OCI-LY7 (cell line): ENCODE data around the gene SLC26A3. TPM values are rescaled to one million over a fixed set of nuclear protein-coding genes. Genes with fewer than 3 reads are reported as not detected.

Source experiments
- BruUV-seq: library from RNA; stranded (reverse); fragments of 400-500 nt; replicated peaks from 2 replicates; lab custom pipeline; 2021; lab: Mats Ljungman, UMichigan
- CTCF ChIA-PET: fragments of 300-600 bp; sonication (Branson Sonifier 250); formaldehyde crosslinking; loops from one replicate; lab custom pipeline; 2022; ENCODE audit warnings: antibody characterized with exemption; ENCODE audit not compliant: unreplicated experiment; lab: Charles Lee
- POLR2A ChIA-PET: fragments of 300-600 bp; sonication (Branson Sonifier 250); formaldehyde crosslinking; loops from one replicate; lab custom pipeline; 2022; ENCODE audit warnings: antibody characterized with exemption; lab: Charles Lee
- DNase-seq: peaks from one replicate; pipeline ENCODE4 v3.0.0-alpha.2; 2015; ENCODE audit warnings: low spot score
- H2AFZ ChIP-seq: fragments of 200-600 bp; sonication (generic), shearing (Covaris generic); 2 replicates; pipeline ENCODE4 v1.6.1; 2014; ENCODE audit warnings: mild to moderate bottlenecking, antibody characterized with exemption, low read length, moderate library complexity
- H3K27ac ChIP-seq: fragments of 200-600 bp; sonication (generic); 2 replicates; pipeline ENCODE4 v1.5.1; 2014; ENCODE audit warnings: mixed run types, low read depth, mild to moderate bottlenecking, moderate library complexity, low read length, inconsistent platforms; ENCODE audit not compliant: poor library complexity, severe bottlenecking
- H3K36me3 ChIP-seq: fragments of 200-600 bp; sonication (generic); 2 replicates; pipeline ENCODE4 v1.6.1; 2014; ENCODE audit warnings: mild to moderate bottlenecking, antibody characterized with exemption, low read length, moderate library complexity, mixed read lengths; ENCODE audit not compliant: insufficient read depth
- H3K4me1 ChIP-seq: fragments of 200-600 bp; sonication (generic); 2 replicates; pipeline ENCODE4 v1.5.1; 2014; ENCODE audit warnings: mild to moderate bottlenecking, low read length; ENCODE audit not compliant: insufficient read depth, poor library complexity, severe bottlenecking
- H3K4me2 ChIP-seq: fragments of 200-600 bp; sonication (generic); 2 replicates; pipeline ENCODE4 v1.6.1; 2014; ENCODE audit warnings: mild to moderate bottlenecking, low read length
- H3K4me3 ChIP-seq: fragments of 200-600 bp; sonication (generic); 2 replicates; pipeline ENCODE4 v1.5.1; 2014; ENCODE audit warnings: mild to moderate bottlenecking, low read depth, low read length; ENCODE audit not compliant: poor library complexity, severe bottlenecking
- H3K79me2 ChIP-seq: fragments of 200-600 bp; sonication (generic); 2 replicates; pipeline ENCODE4 v1.6.1; 2016; ENCODE audit warnings: low read depth, mild to moderate bottlenecking, low read length, moderate library complexity, mixed read lengths; ENCODE audit not compliant: insufficient read depth
- H3K9me2 ChIP-seq: fragments of 200-600 bp; sonication (generic); 2 replicates; pipeline ENCODE4 v1.6.1; 2016; ENCODE audit warnings: mild to moderate bottlenecking, low read length, mixed read lengths; ENCODE audit not compliant: insufficient read depth
- H3K9me3 ChIP-seq: fragments of 200-600 bp; sonication (generic); 2 replicates; pipeline ENCODE4 v1.6.1; 2014; ENCODE audit warnings: mild to moderate bottlenecking, mixed run types, low read length, mixed read lengths
- H4K20me1 ChIP-seq: fragments of 200-600 bp; sonication (generic); 2 replicates; pipeline ENCODE4 v1.6.1; 2014; ENCODE audit warnings: mild to moderate bottlenecking, antibody characterized with exemption, low read length, moderate library complexity, mixed read lengths; ENCODE audit not compliant: insufficient read depth
- CTCF ChIP-seq: fragments of 200-600 bp; sonication (generic); conservative IDR thresholded peaks from 2 replicates; pipeline ENCODE4 v1.5.1; 2014; ENCODE audit warnings: mild to moderate bottlenecking, antibody characterized with exemption, low read length, moderate library complexity, mixed read lengths
- EZH2phosphoT487 ChIP-seq: fragments of 200-600 bp; sonication (generic); IDR thresholded peaks from 2 replicates; pipeline ENCODE4 v1.6.1; 2018; ENCODE audit warnings: low read depth, borderline replicate concordance, mild to moderate bottlenecking, mixed run types, antibody characterized with exemption, low read length, moderate library complexity, mixed read lengths
- intact Hi-C: fragments of 100-400 bp; cut with micrococcal nuclease; formaldehyde crosslinking; loops from one replicate; pipeline ENCODE4 v1.10.0; 2022; ENCODE audit not compliant: unreplicated experiment
- total RNA-seq, 2 experiments: library from RNA; depleted of rRNA in 1 of 2; stranded (reverse); fragments of >200 nt in 1 of 2; shearing (Covaris generic) in 1 of 2; gene quantifications; 2 replicates each; pipeline ENCODE4 v1.2.3, GENCODE V29; 2014 to 2022

The SLC26A3 gene
- total RNA-seq, 2 experiments from 2014 or later: not detected

GRCh38 chr7:107811934-107812333, 8.9 kb upstream of the SLC26A3 start:
- H2AFZ ChIP-seq: no peak overlapping the region

GRCh38 chr7:107810626-107811025, 7.6 kb upstream of the SLC26A3 start:
- no peaks in the 10 kb centered on the region; the same call in 1 of the 2 replicates for H3K9me2 ChIP-seq
- POLR2A ChIA-PET: interaction anchor here (0.7 kb wide), 1 partner anchor 1832 kb away, joined by 4 read pairs; no protein-coding TSS in a partner anchor
- no peaks in the 10 kb centered on the region for H3K9me3 ChIP-seq
- no peak overlapping the region for H2AFZ ChIP-seq
- H3K4me2 ChIP-seq: no peak overlapping the region
- no peaks in the 10 kb centered on the region for H3K79me2 ChIP-seq
- no peaks in the 10 kb centered on the region for H4K20me1 ChIP-seq
- intact Hi-C loops: no loop called here
- H3K36me3 ChIP-seq: no peaks in the 10 kb centered on the region
- CTCF ChIA-PET: no interaction called here
- TF ChIP-seq CTCF (no peak), EZH2phosphoT487 (no peak)
- DNase-seq: no peak
- no peaks in the 10 kb centered on the region for H3K4me1 ChIP-seq
- no peak overlapping the region for H3K27ac ChIP-seq
- H3K4me3 ChIP-seq: no peak overlapping the region
- BruUV-seq: no TSS peak

More at GRCh38 chr7:107811934-107812333, 8.9 kb upstream of the SLC26A3 start:
- POLR2A ChIA-PET: no interaction called here
- Histone ChIP-seq H3K4me1 (no peaks in the 10 kb centered on the region), H3K36me3 (no peaks in the 10 kb centered on the region), H3K9me3 (no peaks in the 10 kb centered on the region), H3K9me2 (no peaks in the 10 kb centered on the region; the same call in 1 of the 2 replicates), H4K20me1 (no peaks in the 10 kb centered on the region), H3K4me2 (no peak overlapping the region), H3K4me3 (no peak overlapping the region), H3K27ac (no peak overlapping the region), H3K79me2 (no peaks in the 10 kb centered on the region)
- TF ChIP-seq CTCF: no peak
- BruUV-seq: no TSS peak
- no peak for DNase-seq
- intact Hi-C loops: no loop called here
- CTCF ChIA-PET: no interaction called here

- no peak overlapping the region for H3K4me3 ChIP-seq
- TF ChIP-seq EZH2phosphoT487 (no peak), CTCF (no peak)
- H3K9me2 ChIP-seq: no peaks in the 10 kb centered on the region; the same call in 1 of the 2 replicates
- no peak overlapping the region for H2AFZ ChIP-seq
- H4K20me1 ChIP-seq: no peaks in the 10 kb centered on the region
- no peak overlapping the region for H3K4me2 ChIP-seq
- intact Hi-C loops: no loop called here
- no peak overlapping the region for H3K27ac ChIP-seq
- no peak for DNase-seq
- ChIA-PET CTCF (no interaction called here), POLR2A (no interaction called here)
- no peaks in the 10 kb centered on the region for H3K36me3 ChIP-seq
- no TSS peak for BruUV-seq
- H3K4me1 ChIP-seq: no peaks in the 10 kb centered on the region
- no peaks in the 10 kb centered on the region for H3K9me3 ChIP-seq
- H3K79me2 ChIP-seq: no peaks in the 10 kb centered on the region
Measured at GRCh38 chr7:107809179-107809578, 6.2 kb upstream of the SLC26A3 start.
